Islet of Langerhans (tissue), 1 donor: ENCODE measurements around the gene HLCS.

Experiments used
- FAIRE-seq: peaks from one replicate; lab custom pipeline; 2011; peaks lifted over from hg19 to GRCh38; lab: Jason Lieb, UNC

The HLCS gene

GRCh38 chr21:36985751-36986594, 19.5 kb upstream of the HLCS start:
- FAIRE-seq, result no peak

DNA sequence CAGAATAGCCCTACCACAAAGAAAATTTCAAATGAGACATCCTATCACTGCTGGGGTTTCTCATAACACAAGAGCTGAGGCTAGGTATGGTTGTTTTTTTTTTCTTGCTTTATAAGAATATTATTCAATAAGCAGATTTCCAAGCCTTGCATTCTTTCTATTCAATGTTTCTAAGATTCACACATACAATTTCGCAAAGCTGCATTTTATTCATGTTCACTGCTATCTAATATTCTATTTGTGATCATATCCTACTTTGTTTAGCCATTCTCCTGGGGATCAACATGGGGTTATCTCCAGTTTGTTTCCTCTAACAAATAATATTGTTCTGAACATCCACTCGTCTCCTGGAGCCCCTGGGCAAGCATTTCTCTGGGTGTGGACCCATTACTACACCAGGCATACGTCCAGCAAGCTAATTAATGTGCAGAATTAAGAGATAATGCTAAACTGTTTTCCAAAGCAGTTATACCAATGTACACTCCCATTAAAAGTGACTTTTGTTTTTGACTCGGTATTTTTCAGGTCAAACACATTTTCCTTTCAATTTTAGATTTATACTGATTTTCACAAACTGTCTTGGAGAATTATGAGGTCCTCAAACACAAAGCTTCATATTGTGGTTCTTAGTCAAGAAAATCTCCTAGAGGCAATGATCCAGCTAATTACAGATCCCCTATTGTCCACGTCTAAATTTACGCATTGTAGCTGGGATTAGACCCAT, 15.7 kb upstream of the HLCS start:
- FAIRE-seq, result no peak

DNA sequence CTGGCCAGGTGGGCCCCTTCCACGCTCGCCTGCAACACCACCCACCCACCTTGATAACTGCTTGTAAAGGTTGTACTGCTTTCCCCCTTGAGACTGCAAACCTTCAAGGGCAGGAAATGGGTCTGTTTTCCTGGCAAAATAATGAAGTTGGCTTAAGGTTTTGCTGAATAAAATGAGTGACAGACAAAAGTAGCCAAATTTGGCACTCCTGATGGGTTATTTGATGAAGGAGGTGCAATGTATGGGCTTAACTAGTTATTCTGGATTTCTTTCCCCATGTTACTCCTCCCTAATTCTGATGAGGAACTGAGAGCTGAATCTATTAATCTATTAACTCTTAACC, 14.6 kb upstream of the HLCS start:
- FAIRE-seq, result no peak

- FAIRE-seq, result no peak
These were observed 14.0 kb upstream of the HLCS start for GRCh38 chr21:36980280-36981048.

- FAIRE-seq, result peak; percentile 41
These were observed 10.6 kb upstream of the HLCS start for GRCh38 chr21:36976882-36977651.

- FAIRE-seq, result no peak
These were observed 9.9 kb upstream of the HLCS start for GRCh38 chr21:36976228-36976861.

GRCh38 chr21:36974851-36975192, 8.4 kb upstream of the HLCS start:
- FAIRE-seq, result no peak

DNA sequence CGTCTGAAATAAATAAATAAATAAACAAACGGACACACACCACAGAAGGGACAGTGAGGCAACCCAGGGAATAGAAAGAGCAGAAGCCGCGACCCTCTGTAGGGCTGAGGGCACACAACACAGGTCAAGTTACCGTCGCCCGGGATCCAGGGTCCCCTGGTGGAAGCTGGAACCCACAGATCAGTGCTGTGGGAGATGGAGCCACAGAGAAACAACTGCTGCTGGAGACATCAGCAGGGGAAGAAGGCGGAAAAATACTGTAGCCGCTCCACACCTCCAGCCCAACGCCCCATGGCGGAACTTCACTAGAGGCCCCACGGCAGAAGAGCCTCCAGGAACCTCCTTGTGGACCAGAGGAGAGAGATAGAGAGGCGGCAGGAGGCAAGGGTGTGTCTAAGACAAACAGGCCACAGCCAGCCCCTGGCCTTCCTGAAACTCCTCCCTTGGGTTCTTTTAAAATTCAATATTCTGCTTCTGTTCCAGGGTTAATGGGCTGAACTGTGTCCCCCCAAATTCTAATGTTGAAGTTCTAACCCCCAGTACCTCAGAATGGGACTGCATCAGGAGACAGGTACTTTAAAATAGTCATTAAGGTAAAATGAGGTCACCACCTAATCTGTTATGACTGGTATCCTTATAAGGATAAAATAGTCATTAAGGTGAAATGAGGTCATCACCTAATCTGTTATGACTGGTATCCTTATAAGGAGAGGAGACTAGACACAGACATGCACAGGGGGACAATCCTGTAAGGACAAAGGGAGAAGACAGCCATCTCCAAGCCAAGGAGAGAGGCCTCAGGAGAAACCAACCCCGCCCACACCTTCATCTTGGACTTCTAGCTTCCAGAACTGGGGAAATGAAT, 7.7 kb upstream of the HLCS start:
- FAIRE-seq, result no peak

DNA sequence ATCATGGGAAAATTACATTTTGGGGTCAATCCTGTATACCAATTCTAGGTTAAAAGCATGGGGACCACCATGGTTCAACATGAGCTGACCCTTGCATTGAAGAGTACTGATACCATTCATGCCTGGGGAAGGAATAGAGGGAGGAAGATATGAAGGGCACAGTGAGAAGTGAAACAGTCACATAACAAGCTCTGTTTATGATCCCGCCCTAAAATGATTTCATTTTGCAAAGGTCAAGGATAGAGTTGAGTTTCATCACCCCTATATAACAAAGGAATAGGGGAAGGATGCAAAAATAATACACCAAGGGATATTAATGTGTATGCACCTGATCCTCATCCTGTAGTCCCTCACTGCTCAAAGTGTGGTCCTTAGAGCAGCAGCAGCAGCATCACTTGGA, 2.5 kb upstream of the HLCS start:
- FAIRE-seq, result no peak

- FAIRE-seq, result no peak
These were observed 1.9 kb upstream of the HLCS start for GRCh38 chr21:36968414-36968813.

GRCh38 chr21:36966821-36967768, 626 bp upstream of the HLCS start:
- no peak for FAIRE-seq

DNA sequence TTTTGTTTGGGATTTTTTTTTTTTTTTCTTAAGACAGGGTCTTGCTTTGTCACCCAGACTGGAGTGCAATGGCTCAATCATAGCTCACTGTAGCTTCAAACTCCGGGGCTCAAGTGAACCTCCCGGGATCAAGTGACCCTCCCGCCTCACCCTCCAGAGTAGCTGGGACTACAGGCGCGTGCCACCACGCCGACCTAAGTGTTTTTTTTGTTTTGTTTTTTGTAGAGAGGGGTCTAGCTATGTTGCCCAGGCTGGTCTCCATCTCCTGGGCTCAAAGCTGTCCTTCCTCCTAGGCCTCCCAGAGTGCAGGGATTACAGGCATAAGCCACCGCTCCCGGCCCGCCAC, 776 bp downstream of the HLCS start:
- no peak for FAIRE-seq

DNA sequence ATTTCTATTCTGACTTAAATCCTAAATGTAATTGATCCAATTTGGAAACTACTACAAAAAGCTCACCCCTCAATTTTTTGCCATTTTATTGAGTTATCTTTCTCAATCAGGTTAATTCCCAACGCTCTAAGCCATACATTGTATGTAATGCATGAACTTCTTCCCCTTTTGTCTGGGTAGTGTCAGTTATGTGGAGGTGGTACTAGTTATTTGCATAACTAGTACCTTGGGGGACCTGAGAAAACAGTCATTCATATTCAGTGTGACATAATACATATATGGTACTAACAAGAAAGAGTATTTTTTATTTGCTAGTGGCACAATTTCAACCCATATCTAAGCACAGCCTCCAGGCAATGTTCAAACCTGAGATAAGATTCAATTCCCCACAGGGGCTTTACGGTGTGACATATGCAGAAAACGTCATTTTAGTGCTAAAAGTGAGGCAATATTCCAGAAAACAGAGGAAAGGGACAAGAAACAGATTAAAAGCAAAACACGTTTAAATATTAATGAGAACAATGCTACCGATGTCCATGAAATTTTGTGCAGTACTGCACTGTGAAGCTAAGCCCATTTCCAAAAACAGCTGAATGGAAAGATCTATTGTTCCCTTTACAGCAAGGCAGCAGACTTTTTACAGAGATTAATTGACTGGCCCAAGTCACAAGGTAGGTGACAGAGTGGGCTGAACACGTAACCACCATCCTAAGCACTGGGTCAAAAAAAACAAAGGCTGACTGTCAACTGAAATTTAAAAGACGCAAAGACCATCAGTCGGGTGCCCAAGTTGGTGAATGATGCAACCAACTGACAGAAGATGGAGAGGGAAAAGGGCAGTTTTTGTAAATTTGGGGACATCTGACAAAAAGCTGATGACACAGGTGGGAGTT, 1.4 kb downstream of the HLCS start:
- no peak for FAIRE-seq

GRCh38 chr21:36964398-36964797, 2.1 kb downstream of the HLCS start:
- FAIRE-seq, result no peak

DNA sequence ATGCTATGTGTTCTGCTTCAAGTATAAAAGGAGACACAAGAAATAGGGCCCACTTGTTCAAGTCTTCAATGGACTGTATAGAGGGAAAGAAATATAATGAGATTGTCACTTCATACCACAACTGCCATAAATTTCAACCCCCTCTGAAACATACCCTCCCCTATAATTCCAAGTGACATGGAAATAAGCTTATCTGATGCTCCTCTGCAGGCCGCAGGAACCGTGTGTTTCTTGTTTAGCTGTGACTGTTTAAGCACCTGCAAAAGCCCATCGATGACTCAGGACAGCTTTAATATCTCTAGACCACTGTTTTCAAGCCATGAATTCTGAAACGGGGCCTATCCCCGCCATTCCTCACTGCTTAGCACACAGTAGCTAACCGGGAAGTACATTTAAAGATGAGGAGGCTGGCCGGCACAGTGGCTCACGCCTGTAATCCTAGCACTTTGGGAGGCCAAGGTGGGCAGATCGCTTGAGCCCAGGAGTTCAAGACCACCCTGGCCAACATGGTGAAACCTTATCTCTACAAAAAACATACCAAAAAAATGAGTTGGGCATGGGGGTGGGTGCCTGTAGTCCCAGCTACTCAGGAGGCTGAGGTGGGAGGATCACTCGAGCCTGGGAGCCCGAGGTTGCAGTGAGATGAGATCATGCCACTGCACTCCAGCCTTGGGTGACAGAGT, 4.2 kb downstream of the HLCS start:
- no peak for FAIRE-seq

DNA sequence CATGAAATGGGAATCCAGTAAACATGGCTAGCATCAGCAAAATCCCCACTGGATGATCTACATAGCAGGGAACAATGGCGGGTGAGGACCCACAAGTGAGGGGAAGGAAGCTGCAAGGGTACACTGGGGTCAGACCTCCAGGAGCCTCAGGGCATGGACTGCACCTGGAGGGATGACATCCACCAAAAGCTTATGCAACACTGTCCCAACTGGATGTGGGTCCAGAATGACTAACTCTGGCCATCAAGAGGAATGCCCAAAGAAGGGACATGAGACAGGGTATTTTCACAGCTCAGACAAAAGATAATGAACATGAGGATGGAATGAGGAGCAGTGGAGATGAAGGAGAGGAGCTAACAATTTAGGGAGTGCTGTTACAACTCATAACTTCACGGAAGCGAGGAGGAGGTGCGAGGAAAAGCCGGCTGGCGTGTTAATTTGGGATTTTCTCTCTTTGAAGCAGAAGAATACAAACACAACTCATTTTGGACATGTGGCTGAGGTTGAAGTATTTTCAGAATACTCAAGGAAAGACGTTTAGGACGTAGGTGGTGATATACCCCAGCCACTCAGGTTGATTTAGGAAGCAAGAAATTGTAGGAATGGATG, 5.7 kb downstream of the HLCS start:
- no peak for FAIRE-seq

GRCh38 chr21:36959020-36959835, 7.2 kb downstream of the HLCS start:
- FAIRE-seq, result no peak
